Activated naive CD4-positive, alpha-beta T cell treated with anti-CD3 and anti-CD28 coated beads, Interleukin-2, amount 50 U/mL, for 72 hours (primary cell): ENCODE measurements around the gene EPB41L3. TPM values are rescaled to one million over a fixed set of nuclear protein-coding genes. Genes with fewer than 3 reads are reported as not detected.
"Not testable (repeated sequence)": the region's sequence is repeated elsewhere in the genome, so short reads cannot be mapped to it uniquely, and the experiment has no call there.

Source experiments
- ATAC-seq, 2 donors: fragments of 150-1000 bp; cut with Tn5 transposase; 2 replicates each; pipeline ENCODE4 v1.10.0; 2021; ENCODE audit warnings: mild to moderate bottlenecking in 2 of 2, moderate library complexity in 2 of 2
- DNase-seq, 2 donors: peaks; one replicate each; pipeline ENCODE4 v3.0.0; 2021 to 2022; ENCODE audit warnings: low spot score in 2 of 2
- H3K27ac Mint-ChIP-seq, 2 donors: one replicate each; pipeline ENCODE4 v1.8.0; 2022; ENCODE audit warnings: mild to moderate bottlenecking in 2 of 2, mixed read lengths in 2 of 2
- H3K36me3 Mint-ChIP-seq, 2 donors: one replicate each; pipeline ENCODE4 v1.8.0; 2022; ENCODE audit warnings: mixed read lengths in 2 of 2
- H3K9me3 Mint-ChIP-seq, 2 donors: one replicate each; pipeline ENCODE4 v1.8.0; 2022; ENCODE audit warnings: mixed read lengths in 2 of 2
- total RNA-seq, 2 donors: library from RNA; stranded (reverse); gene quantifications; one replicate each; pipeline ENCODE4 v1.2.3, GENCODE V29; 2022

The EPB41L3 gene
- 10 to 100 TPM in 1 of 2 donors, 1 to 10 TPM in 1; 5.4 to 15.0 TPM for total RNA-seq

GRCh38 chr18:5543773-5544389 lies at the start of gene EPB41L3:
TSS of gene EPB41L3 (minus strand) at chr18:5543997. CDS start at chr18:5489183, 54,814 bp downstream.
- Mint-ChIP-seq H3K36me3 (no peaks in the 10 kb centered on the region), H3K27ac (peak within 1 kb of the TSS in 1 of 2 donors; percentile 22), H3K9me3 (no peaks in the 10 kb centered on the region)
- DNase-seq (peak in 1 of 2 donors; percentile 24), ATAC-seq (peak; percentile 81 to 84)

- ATAC-seq (no peak), DNase-seq (no peak)
- H3K9me3 Mint-ChIP-seq: peaks cover 0 to 12% of the 10 kb centered on the region in 2 donors
- peaks cover 6 to 10% of the 10 kb centered on the region in 2 donors for H3K36me3 Mint-ChIP-seq
- no peak overlapping the region for H3K27ac Mint-ChIP-seq
Measured at GRCh38 chr18:5588529-5588928, 44.7 kb upstream of the EPB41L3 start.

GRCh38 chr18:5585653-5586052 lies 41.9 kb upstream of the EPB41L3 start:
- no peak for ATAC-seq
- Mint-ChIP-seq H3K36me3 (peaks cover 0 to 6% of the 10 kb centered on the region in 2 donors), H3K27ac (no peak overlapping the region), H3K9me3 (peaks cover 0 to 4% of the 10 kb centered on the region in 2 donors)
- DNase-seq: no peak

GRCh38 chr18:5584746-5585417 lies 41.1 kb upstream of the EPB41L3 start:
- no peak overlapping the region for H3K27ac Mint-ChIP-seq

GRCh38 chr18:5582849-5583681 lies 39.3 kb upstream of the EPB41L3 start:
- no peak for ATAC-seq
- DNase-seq: no peak
- no peaks in the 10 kb centered on the region for H3K9me3 Mint-ChIP-seq
- H3K27ac Mint-ChIP-seq: no peak overlapping the region
- H3K36me3 Mint-ChIP-seq: no peaks in the 10 kb centered on the region

More at GRCh38 chr18:5584746-5585417, 41.1 kb upstream of the EPB41L3 start:
- ATAC-seq (peak in 1 of 2 donors; percentile 68), DNase-seq (no peak)
- Mint-ChIP-seq H3K9me3 (no peaks in the 10 kb centered on the region), H3K36me3 (no peaks in the 10 kb centered on the region)

- no peaks in the 10 kb centered on the region for H3K9me3 Mint-ChIP-seq
- H3K36me3 Mint-ChIP-seq: no peaks in the 10 kb centered on the region
- no peak for DNase-seq
- ATAC-seq: no peak
- H3K27ac Mint-ChIP-seq: no peak overlapping the region
Measured at GRCh38 chr18:5582076-5582475, 38.3 kb upstream of the EPB41L3 start.

GRCh38 chr18:5574843-5575242 lies 31.0 kb upstream of the EPB41L3 start:
- no peak overlapping the region for H3K27ac Mint-ChIP-seq
- no peak for DNase-seq
- no peaks in the 10 kb centered on the region for H3K9me3 Mint-ChIP-seq
- no peak for ATAC-seq
- H3K36me3 Mint-ChIP-seq: peaks cover 0 to 4% of the 10 kb centered on the region in 2 donors

- no peak overlapping the region for H3K27ac Mint-ChIP-seq
- DNase-seq (no peak), ATAC-seq (no peak)
- peaks cover 0 to 4% of the 10 kb centered on the region in 2 donors for H3K36me3 Mint-ChIP-seq
- no peaks in the 10 kb centered on the region for H3K9me3 Mint-ChIP-seq
Measured at GRCh38 chr18:5571666-5572065, 27.9 kb upstream of the EPB41L3 start.

GRCh38 chr18:5570613-5571012 lies 26.8 kb upstream of the EPB41L3 start:
- H3K9me3 Mint-ChIP-seq, H3K36me3 Mint-ChIP-seq, DNase-seq, ATAC-seq, H3K27ac Mint-ChIP-seq: not testable (repeated sequence)

GRCh38 chr18:5568416-5568815 lies 24.6 kb upstream of the EPB41L3 start:
- Mint-ChIP-seq H3K27ac (no peak overlapping the region), H3K9me3 (no peaks in the 10 kb centered on the region), H3K36me3 (no peaks in the 10 kb centered on the region)
- no peak for DNase-seq
- no peak for ATAC-seq

- H3K36me3 Mint-ChIP-seq: no peaks in the 10 kb centered on the region
- no peaks in the 10 kb centered on the region for H3K9me3 Mint-ChIP-seq
- no peak overlapping the region for H3K27ac Mint-ChIP-seq
- DNase-seq (no peak), ATAC-seq (no peak)
Measured at GRCh38 chr18:5558851-5559250, 15.1 kb upstream of the EPB41L3 start.

GRCh38 chr18:5556310-5556974 lies 12.6 kb upstream of the EPB41L3 start:
- Mint-ChIP-seq H3K27ac (no peak overlapping the region), H3K9me3 (no peaks in the 10 kb centered on the region), H3K36me3 (no peaks in the 10 kb centered on the region)
- no peak for ATAC-seq
- no peak for DNase-seq

- no peak for ATAC-seq
- Mint-ChIP-seq H3K36me3 (no peaks in the 10 kb centered on the region), H3K9me3 (no peaks in the 10 kb centered on the region), H3K27ac (no peak overlapping the region)
- DNase-seq: no peak
Measured at GRCh38 chr18:5554629-5555028, 10.8 kb upstream of the EPB41L3 start.

- Mint-ChIP-seq H3K9me3 (no peaks in the 10 kb centered on the region), H3K36me3 (no peaks in the 10 kb centered on the region), H3K27ac (no peak overlapping the region)
- DNase-seq (no peak), ATAC-seq (no peak)
Measured at GRCh38 chr18:5546660-5547059, 2.9 kb upstream of the EPB41L3 start.

GRCh38 chr18:5543036-5543680 lies 639 bp downstream of the EPB41L3 start:
- DNase-seq: peak in 1 of 2 donors; percentile 14
- no peaks in the 10 kb centered on the region for H3K36me3 Mint-ChIP-seq
- H3K27ac Mint-ChIP-seq: no peak overlapping the region
- H3K9me3 Mint-ChIP-seq: no peaks in the 10 kb centered on the region
- peak; percentile 62 to 64 for ATAC-seq

- no peaks in the 10 kb centered on the region for H3K36me3 Mint-ChIP-seq
Measured at GRCh38 chr18:5542515-5543035, 1.2 kb downstream of the EPB41L3 start.

More at GRCh38 chr18:5542515-5543035, 1.2 kb downstream of the EPB41L3 start:
- DNase-seq (peak in 1 of 2 donors; percentile 2), ATAC-seq (peak; percentile 10 to 16)
- no peak overlapping the region for H3K27ac Mint-ChIP-seq
- H3K9me3 Mint-ChIP-seq: no peaks in the 10 kb centered on the region
